SJSA1 (cell line): ENCODE data around the gene CERS6. TPM values are rescaled to one million over a fixed set of nuclear protein-coding genes. Genes with fewer than 3 reads are reported as not detected.

Experiments used
- DNase-seq, 2 experiments: peaks; one replicate each; pipeline ENCODE4 v3.0.0-alpha.2; 2015 to 2020; ENCODE audit warnings: low spot score in 2 of 2, low read depth in 1 of 2
- H3K27ac ChIP-seq: fragments of 250-450 bp; sonication (Bioruptor Pico); 2 replicates; pipeline ENCODE4 v1.5.1; 2020; ENCODE audit warnings: mild to moderate bottlenecking, moderate library complexity
- H3K27me3 ChIP-seq: fragments of 250-450 bp; sonication (Bioruptor Pico); replicated peaks from 2 replicates; pipeline ENCODE4 v1.5.1; 2020; ENCODE audit warnings: mild to moderate bottlenecking, moderate library complexity
- H3K36me3 ChIP-seq: fragments of 250-450 bp; sonication (Bioruptor Pico); 2 replicates; pipeline ENCODE4 v1.5.1; 2020; ENCODE audit warnings: mild to moderate bottlenecking
- H3K4me1 ChIP-seq: fragments of 250-450 bp; sonication (Bioruptor Pico); replicated peaks from 2 replicates; pipeline ENCODE4 v1.6.1; 2021; ENCODE audit warnings: mild to moderate bottlenecking
- H3K4me3 ChIP-seq: fragments of 250-450 bp; sonication (Bioruptor Pico); 2 replicates; pipeline ENCODE4 v1.5.1; 2020; ENCODE audit warnings: mild to moderate bottlenecking
- H3K9me3 ChIP-seq: fragments of 250-450 bp; sonication (Bioruptor Pico); replicated peaks from 2 replicates; pipeline ENCODE4 v1.5.1; 2020; ENCODE audit warnings: mild to moderate bottlenecking
- total RNA-seq: library from RNA; depleted of rRNA; stranded (reverse); fragments of >200 nt; shearing (Covaris generic); gene quantifications from 2 replicates; pipeline ENCODE4 v1.2.3, GENCODE V29; 2014

CERS6 gene
- total RNA-seq, 1 experiment from 2014 or later = 43.7 TPM

DNA sequence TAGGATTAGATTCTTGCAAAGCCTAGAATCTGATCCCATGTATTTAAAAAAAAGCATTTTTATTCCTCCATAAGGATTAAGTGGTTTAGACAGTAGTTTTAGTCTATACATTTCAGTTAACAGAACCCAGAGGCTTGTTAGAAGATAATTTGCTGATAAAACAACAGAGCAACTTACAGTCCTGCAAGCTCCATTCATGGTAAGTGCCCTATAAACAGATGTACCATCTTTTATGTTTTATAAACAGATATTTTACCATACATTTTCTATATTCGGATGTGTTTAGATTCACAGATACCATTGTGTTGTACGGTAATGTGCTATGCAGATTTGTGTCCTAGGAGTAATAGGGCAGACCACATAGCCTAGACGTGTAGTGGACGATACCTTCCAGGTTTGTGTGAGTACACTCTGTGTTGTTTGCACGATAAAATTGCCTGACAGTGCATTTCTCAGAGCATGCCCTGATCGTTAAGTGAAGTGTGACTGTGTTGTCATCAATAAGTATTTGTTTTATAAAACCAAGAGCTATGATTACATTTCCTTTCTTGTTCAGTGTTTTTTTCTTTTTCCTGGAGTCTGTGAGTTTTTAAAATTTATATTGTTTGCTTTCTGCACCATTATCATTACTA lies 54.2 kb downstream of the CERS6 start:
- no peaks in the 10 kb centered on the region for H3K27me3 ChIP-seq
- no peak for DNase-seq
- H3K27ac ChIP-seq = no peak overlapping the region
- H3K36me3 ChIP-seq = no peaks in the 10 kb centered on the region
- no peaks in the 10 kb centered on the region for H3K9me3 ChIP-seq
- no peak overlapping the region for H3K4me3 ChIP-seq
- H3K4me1 ChIP-seq = peaks cover 7% of the 10 kb centered on the region

DNA sequence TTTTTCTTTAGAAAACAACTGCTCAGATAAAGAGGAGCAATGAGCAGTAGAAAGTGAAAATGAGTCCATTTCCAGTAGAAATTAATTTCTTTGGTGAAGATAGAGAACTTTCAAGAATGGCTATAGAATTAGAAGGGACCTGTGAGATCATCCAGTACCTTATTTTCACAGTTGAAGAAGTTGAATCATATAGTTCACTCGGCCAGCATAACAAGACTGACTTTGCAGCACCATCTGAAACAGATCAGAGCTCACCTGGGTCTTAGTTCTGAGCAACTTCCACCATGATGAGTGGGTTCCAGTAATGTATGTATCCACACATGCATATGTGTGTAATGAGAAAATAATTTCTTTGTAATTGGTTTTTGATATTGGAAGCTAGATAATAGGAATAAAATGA lies 58.6 kb downstream of the CERS6 start:
- Histone ChIP-seq H3K4me1 (peaks cover 32% of the 10 kb centered on the region), H3K36me3 (no peaks in the 10 kb centered on the region), H3K9me3 (no peaks in the 10 kb centered on the region), H3K27ac (peak overlapping the region; percentile 42), H3K4me3 (no peak overlapping the region), H3K27me3 (no peaks in the 10 kb centered on the region)
- no peak for DNase-seq

DNA sequence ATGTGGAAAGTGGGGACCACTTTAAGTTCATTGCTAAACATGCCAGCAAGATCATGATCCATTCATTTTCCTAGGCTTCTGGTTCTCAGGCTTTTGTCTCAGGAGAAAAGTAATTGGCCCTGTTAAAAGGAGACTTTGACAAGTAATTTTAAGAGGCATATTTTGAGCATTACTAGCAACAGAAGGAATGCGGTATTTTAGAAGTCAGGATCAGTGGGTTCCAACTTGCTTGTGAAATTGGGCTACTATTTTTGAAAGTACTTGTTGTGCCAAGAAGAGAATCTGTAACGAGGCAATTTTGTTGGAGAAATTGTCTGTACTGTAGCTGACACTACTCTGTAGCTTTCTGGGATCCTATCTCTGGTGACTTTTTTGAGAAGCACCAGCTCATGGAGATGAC lies 59.4 kb downstream of the CERS6 start:
- peaks cover 37% of the 10 kb centered on the region for H3K4me1 ChIP-seq
- no peaks in the 10 kb centered on the region for H3K9me3 ChIP-seq

DNA sequence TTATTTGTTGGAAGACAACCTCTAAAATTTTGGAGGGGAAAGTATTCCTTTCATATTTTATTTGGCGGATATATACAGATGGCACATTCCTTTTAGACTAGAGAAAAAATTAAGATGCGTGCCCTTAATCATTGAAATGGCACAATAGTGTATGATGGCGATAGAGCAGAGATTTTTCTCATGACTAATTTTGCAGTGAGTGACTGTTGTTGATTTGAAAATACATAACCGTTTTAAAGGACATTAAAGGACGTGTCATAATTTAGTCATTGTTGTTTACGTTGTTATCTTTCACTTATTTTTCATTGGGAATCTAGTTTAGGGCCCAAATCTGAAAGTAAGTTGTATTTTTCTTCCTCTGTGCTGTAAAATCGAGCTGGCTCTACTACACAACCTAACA lies 61.7 kb downstream of the CERS6 start:
- Histone ChIP-seq H3K9me3 (no peaks in the 10 kb centered on the region), H3K27me3 (no peaks in the 10 kb centered on the region), H3K4me3 (no peak overlapping the region), H3K36me3 (no peaks in the 10 kb centered on the region), H3K27ac (peak overlapping the region; percentile 11; the same call in 1 of the 2 replicates), H3K4me1 (peaks cover 37% of the 10 kb centered on the region)
- DNase-seq = no peak

More for the DNA sequence above, 59.4 kb downstream of the CERS6 start:
- DNase-seq = peak in 1 of 2 experiments; percentile 65
- Histone ChIP-seq H3K27me3 (no peaks in the 10 kb centered on the region), H3K36me3 (no peaks in the 10 kb centered on the region), H3K4me3 (no peak overlapping the region), H3K27ac (peak overlapping the region; percentile 42)

DNA sequence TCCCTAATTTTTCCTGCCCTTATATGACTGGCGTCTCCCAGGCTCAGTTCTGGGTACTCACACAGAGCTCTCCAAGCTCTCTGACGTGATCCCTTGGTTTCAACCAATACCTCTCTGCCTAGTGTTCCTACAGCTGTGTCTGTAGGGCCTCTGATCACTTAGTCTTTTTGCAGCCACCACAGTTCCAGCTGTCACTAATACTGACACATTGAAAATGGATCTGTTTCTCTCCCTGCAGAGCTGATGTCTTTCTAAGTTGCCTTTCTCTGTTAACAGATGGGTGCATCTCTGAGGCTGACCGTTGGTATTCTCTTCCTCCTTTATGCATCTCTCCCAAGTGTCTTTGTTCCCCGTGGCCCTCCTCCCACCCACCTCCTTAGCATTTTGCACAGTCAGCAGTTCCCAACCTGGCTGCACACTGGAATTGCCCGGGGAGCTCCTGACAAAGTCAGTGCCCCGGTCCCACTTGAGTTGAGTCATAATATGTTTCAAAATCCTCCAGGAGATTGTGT lies 62.5 kb downstream of the CERS6 start:
- Histone ChIP-seq H3K36me3 (no peaks in the 10 kb centered on the region), H3K4me3 (no peak overlapping the region), H3K27ac (no peak overlapping the region; the same call in 1 of the 2 replicates), H3K27me3 (no peaks in the 10 kb centered on the region), H3K9me3 (no peaks in the 10 kb centered on the region), H3K4me1 (peaks cover 37% of the 10 kb centered on the region)
- peak in 1 of 2 experiments; percentile 18 for DNase-seq

DNA sequence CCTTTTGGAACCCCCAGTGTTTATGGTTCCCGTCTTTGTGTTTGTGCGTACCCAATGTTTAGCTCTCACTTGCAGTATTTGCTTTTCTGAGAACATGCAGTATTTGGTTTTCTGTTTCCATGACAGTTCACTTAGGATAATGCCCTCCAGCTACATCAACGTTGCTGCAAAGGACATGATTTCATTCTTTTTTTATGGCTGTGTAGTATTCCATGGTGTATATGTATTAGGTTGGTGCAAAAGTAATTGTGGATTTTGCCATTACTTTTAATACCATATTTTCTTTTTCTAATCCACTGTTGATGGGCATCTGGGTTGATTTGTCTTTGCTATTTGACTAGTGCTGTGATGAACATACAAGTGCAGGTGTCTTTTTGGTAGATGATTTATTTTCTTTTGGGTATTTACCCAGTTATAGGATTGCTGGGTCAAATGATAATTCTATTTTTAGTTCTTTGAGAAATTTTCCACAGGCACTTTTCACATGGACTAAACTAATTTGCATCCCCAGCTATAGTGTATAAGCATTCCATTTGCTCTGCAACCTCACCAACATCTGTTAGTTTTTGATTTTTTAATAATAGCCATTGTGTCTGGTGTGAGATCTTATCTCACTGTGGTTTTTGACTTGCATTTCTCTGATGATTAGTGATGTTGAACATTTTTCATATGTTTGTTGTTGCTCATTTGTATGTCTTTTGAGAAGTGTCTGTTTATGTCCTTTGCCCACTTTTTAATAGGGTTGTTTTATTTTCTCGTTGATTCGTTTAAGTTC lies 63.6 kb downstream of the CERS6 start:
- peak in 1 of 2 experiments; percentile 10 for DNase-seq
- Histone ChIP-seq H3K9me3 (no peaks in the 10 kb centered on the region), H3K4me1 (peaks cover 36% of the 10 kb centered on the region), H3K36me3 (no peaks in the 10 kb centered on the region), H3K27me3 (no peaks in the 10 kb centered on the region), H3K4me3 (no peak overlapping the region), H3K27ac (no peak overlapping the region)

DNA sequence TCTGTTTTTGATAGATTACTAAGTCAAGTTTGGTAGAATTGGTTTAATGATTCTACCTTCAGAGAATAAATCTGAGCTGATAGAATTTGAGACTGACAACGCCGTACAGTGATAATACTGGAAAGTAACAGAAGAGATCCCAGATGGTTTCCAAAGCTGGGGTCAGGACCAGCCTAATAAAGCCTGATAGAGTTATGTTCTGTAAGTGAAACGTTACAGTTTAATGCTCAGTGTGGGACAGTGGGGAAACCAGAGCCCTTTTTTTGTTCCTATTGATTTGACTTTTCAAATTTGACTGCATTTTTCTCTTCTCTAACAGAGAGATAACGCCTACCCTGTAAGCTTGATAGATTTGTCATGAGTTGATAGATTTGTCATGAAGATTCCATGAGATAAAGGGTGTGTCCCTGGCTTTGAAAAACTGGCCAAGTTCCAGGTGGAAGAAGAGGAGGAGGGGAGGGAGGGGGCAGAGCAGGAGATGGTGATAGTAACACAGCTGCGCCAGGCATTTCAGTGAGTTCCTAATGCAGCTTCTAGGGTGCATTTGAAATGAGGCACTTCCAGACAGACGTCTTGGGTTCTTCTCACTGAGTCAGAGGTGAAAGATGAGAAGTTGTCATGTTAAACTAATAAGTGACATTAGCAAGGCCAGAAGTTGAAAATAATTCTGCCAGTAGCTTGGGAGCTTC lies 65.1 kb downstream of the CERS6 start:
- Histone ChIP-seq H3K27ac (no peak overlapping the region), H3K4me3 (no peak overlapping the region), H3K9me3 (no peaks in the 10 kb centered on the region), H3K27me3 (no peaks in the 10 kb centered on the region), H3K36me3 (no peaks in the 10 kb centered on the region), H3K4me1 (peaks cover 28% of the 10 kb centered on the region)
- no peak for DNase-seq

DNA sequence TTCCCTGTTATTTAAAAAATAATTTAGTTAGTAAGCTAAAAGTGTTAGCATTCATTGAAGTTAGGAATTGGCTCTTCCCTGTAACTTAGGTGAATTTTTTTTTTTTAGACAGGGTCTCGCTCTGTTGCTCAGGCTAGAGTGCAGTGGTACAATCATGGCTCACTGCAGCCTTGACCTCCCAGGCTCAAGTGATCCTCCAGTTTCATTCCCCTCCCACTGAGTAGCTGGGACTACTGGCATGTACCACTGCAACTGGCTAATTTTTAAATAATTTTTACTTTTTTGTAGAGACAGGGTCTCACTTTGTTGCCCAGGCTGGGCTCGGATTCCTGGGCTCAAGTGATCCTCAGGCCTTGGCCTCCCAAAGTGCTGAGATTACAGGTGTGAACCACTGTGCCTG lies 66.4 kb downstream of the CERS6 start:
- no peak for DNase-seq
- Histone ChIP-seq H3K27ac (no peak overlapping the region), H3K36me3 (no peaks in the 10 kb centered on the region), H3K27me3 (no peaks in the 10 kb centered on the region), H3K9me3 (no peaks in the 10 kb centered on the region), H3K4me1 (peaks cover 39% of the 10 kb centered on the region), H3K4me3 (no peak overlapping the region)

DNA sequence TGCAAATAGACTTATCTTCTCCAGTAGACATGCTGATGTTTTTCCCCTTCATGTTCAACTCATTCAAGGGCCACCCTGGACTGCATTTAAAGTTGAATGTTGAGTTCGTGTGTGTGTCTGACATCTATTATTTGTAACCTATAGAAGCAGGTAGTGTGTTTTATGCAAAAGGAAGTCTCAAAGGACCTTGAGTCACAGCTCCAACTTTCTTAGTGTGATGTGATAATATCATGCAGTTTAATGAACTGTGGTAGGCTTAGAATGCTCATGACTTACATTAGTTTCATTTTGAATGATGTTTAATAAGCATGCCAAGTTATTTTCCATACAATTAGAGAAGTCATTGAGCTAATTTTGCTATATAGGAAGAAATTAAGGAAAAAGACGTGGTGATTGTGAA lies 67.9 kb downstream of the CERS6 start:
- no peaks in the 10 kb centered on the region for H3K27me3 ChIP-seq
- H3K36me3 ChIP-seq = no peaks in the 10 kb centered on the region
- no peak for DNase-seq
- H3K4me1 ChIP-seq = peaks cover 38% of the 10 kb centered on the region
- H3K27ac ChIP-seq = no peak overlapping the region
- H3K9me3 ChIP-seq = no peaks in the 10 kb centered on the region
- no peak overlapping the region for H3K4me3 ChIP-seq

DNA sequence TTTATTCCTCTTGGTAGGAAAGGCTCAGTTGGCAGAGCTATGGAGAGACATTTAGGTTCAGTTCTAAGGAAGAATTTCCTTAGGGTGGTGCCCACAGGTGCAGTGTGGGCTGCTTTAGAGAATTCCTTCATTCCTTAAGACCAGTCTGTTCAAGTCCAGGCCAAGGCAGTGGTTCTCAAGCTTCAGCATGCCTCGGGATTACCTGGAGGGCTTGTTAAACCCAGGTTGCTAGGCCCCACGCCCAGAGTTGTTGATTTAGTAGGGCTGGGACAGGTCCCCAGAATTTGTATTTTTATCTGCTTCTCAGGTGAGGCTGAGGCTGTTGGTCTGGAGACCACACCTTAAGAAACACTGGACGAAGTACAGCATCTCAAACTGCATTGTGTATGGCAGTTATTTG lies 68.9 kb downstream of the CERS6 start:
- H3K27me3 ChIP-seq = no peaks in the 10 kb centered on the region
- no peak for DNase-seq
- no peaks in the 10 kb centered on the region for H3K36me3 ChIP-seq
- no peaks in the 10 kb centered on the region for H3K9me3 ChIP-seq
- no peak overlapping the region for H3K4me3 ChIP-seq
- H3K27ac ChIP-seq = no peak overlapping the region
- peaks cover 43% of the 10 kb centered on the region for H3K4me1 ChIP-seq

DNA sequence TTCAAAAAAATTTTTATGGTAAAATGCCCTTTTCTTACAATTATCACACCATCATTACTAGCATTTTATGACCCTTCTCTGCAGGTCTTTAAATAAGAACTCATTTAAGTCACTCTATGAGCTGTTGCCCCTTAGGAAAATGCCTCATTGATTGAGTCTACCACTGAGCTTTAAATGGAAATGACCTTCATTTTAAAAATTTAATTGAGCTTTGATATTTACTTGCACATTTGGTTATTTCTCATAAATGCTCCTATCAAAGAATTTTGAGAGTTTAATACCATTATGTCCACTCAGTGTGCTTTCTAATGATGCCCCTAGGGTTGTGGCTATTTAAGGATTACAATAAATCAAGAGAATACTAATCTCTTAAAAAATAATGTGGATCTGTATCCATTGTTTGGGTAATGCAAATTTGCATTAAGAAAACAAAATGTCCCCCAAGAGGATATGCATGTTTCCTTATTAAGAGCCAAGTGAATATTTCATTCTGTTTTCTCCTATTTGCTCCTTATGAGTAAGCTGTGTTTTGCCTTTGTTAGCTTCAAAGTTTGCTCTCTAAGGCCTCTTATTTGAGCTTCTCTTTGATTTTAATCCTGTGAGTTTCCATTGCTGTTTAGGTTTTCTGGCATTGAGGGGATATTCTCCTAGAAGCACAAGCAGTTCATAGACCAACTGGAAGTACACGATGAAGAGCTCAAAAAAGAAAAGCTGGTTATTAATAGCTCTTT lies 69.8 kb downstream of the CERS6 start:
- Histone ChIP-seq H3K4me3 (no peak overlapping the region), H3K36me3 (no peaks in the 10 kb centered on the region), H3K27ac (no peak overlapping the region), H3K27me3 (no peaks in the 10 kb centered on the region), H3K4me1 (peaks cover 49% of the 10 kb centered on the region), H3K9me3 (no peaks in the 10 kb centered on the region)
- DNase-seq = no peak

DNA sequence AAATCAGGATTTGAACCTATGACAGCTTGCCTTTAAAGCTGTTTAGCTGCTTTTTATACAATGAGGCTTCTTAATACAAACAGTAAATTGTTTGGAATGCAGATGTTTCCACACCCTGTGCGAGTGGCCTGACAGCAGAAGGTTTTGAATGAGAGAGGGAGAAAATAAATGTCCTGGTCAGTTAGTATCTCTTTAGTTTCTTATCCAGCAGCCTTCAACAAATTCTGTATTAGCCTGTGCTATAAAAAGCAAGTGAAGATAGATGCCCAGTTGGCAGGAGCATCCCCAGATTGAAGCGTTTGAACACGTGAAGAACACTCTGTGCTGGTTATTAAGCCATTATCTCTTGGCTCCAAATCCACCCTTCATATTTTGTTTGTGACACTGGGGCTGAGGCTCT lies 70.6 kb downstream of the CERS6 start:
- peak in 1 of 2 experiments; percentile 16 for DNase-seq
- Histone ChIP-seq H3K36me3 (no peaks in the 10 kb centered on the region), H3K4me3 (no peak overlapping the region), H3K4me1 (peaks cover 55% of the 10 kb centered on the region), H3K27me3 (no peaks in the 10 kb centered on the region), H3K27ac (0 out of 2 replicates have a peak overlapping the region, but pooled peaks have one; percentile 4), H3K9me3 (no peaks in the 10 kb centered on the region)

DNA sequence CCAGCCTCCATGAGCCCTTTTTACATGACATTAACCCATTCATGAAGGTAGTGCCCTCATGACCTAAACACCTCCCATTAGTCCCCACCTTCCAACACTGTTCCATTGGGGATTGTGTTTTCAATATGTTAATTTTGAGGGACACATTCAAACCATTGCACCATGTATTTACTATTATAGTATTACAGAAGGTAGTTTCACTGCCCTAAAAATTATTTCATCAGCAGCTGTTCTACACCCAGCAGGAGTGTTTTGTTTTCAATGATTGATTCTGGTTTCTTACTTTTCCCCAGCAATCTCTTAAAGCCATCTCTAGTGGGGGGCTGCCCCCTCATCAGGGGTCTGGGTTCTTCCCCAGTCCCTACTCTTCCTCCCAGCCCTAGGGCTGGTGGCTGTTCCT lies 71.9 kb downstream of the CERS6 start:
- Histone ChIP-seq H3K4me1 (peaks cover 55% of the 10 kb centered on the region), H3K36me3 (no peaks in the 10 kb centered on the region), H3K4me3 (no peak overlapping the region), H3K27ac (peak overlapping the region; percentile 49), H3K9me3 (no peaks in the 10 kb centered on the region), H3K27me3 (no peaks in the 10 kb centered on the region)
- no peak for DNase-seq
